Left lung (tissue), 10 donors: ENCODE data around the gene DGKI. TPM values are rescaled to one million over a fixed set of nuclear protein-coding genes. Genes with fewer than 3 reads are reported as not detected.

Experiments
- ATAC-seq: fragments of 200-7000 bp; cut with Tn5 transposase; one replicate; pipeline ENCODE4 v1.9.1; 2020; ENCODE audit warnings: moderate library complexity
- DNase-seq, 4 donors: peaks; one replicate each; pipeline ENCODE4 v3.0.0-alpha.2; 2013 to 2020
- H3K27ac ChIP-seq, 2 donors: fragments of 200-600 bp; sonication (generic) in 1 of 2; one replicate each; pipeline versions ENCODE4 v1.5.0 to v1.8.0; 2020 to 2021
- H3K27me3 ChIP-seq, 2 donors: fragments of 200-600 bp; sonication (generic) in 1 of 2; one replicate each; pipeline versions ENCODE4 v1.5.0 to v1.8.0; 2020 to 2021
- H3K36me3 ChIP-seq, 2 donors: fragments of 200-600 bp; sonication (generic) in 1 of 2; one replicate each; pipeline versions ENCODE4 v1.5.0 to v1.8.0; 2020 to 2021
- H3K4me1 ChIP-seq, 2 donors: fragments of 200-600 bp; one replicate each; pipeline ENCODE4 v1.8.0; 2021
- H3K4me3 ChIP-seq, 2 donors: fragments of 200-600 bp; sonication (generic) in 1 of 2; one replicate each; pipeline versions ENCODE4 v1.5.0 to v1.8.0; 2020 to 2021; ENCODE audit warnings: mild to moderate bottlenecking in 1 of 2
- H3K9me3 ChIP-seq, 2 donors: fragments of 200-600 bp; sonication (generic) in 1 of 2; one replicate each; pipeline versions ENCODE4 v1.5.0 to v1.8.0; 2020 to 2021
- CTCF ChIP-seq, 2 donors: fragments of 200-600 bp; sonication (generic) in 1 of 2; IDR thresholded peaks; one replicate each; pipeline versions ENCODE4 v1.5.0 to v1.8.0; 2021; ENCODE audit warnings: antibody characterized with exemption in 2 of 2
- intact Hi-C, 2 donors: fragments of 100-400 bp; cut with DNase I; formaldehyde crosslinking; loops; one replicate each; pipeline versions ENCODE4 v1.11.2 to v1.14.2; 2022
- polyA plus RNA-seq, 6 donors: library from polyadenylated mRNA; unstranded; fragments of 120-200 nt; gene quantifications; one replicate each; pipeline ENCODE4 v1.2.1, GENCODE V29; 2013; ENCODE audit not compliant: insufficient read length in 6 of 6
- total RNA-seq, 2 donors: library from RNA; stranded (reverse); fragmentation: NEBNext Ultra II Directional; extraction: Animal tissue kit (Norgen Biotek cat#: 25700); gene quantifications; one replicate each; pipeline ENCODE4 v1.2.1, GENCODE V29; 2021
- donor health status: DM: no; HTN: yes; CAD: no.
- donor health status: DM: no; HTN: no; CAD: no.

Gene DGKI
- total and polyA plus RNA-seq, 8 donors: 0.34 to 1.4 (median 0.50) TPM

DNA sequence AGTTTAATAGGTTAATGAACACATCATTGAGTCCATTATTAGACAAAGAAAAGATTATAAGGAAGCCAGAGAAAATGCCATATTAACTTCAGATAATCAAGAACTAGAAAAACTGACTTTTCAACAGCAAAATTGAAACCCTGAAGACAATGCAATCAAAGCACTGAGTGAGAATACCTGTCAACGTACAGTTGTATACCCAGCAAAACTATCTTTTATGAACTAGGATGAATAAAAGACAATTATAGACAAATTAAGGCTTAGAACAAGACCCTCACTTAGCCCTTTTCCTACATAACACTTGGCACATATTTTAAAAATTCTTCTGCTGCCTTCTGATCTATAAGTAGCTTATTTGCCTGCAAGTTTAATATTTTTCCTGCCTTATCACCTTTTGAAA, 19.0 kb upstream of the DGKI start:
- intact Hi-C loops: no loop called here
- Histone ChIP-seq H3K4me1 (no peaks in the 10 kb centered on the region), H3K27ac (no peak overlapping the region), H3K27me3 (no peaks in the 10 kb centered on the region), H3K9me3 (no peaks in the 10 kb centered on the region), H3K4me3 (no peak overlapping the region), H3K36me3 (peaks cover 0 to 43% of the 10 kb centered on the region in 2 donors)
- DNase-seq (no peak), ATAC-seq (no peak)
- no peak for TF ChIP-seq CTCF (IDR thresholded peaks at IDR 0.05)

GRCh38 chr7:137862964-137863363, 16.2 kb upstream of the DGKI start:
- Histone ChIP-seq H3K9me3 (no peaks in the 10 kb centered on the region), H3K27me3 (no peaks in the 10 kb centered on the region), H3K27ac (no peak overlapping the region), H3K36me3 (peaks cover 0 to 44% of the 10 kb centered on the region in 2 donors), H3K4me3 (no peak overlapping the region), H3K4me1 (no peaks in the 10 kb centered on the region)
- no peak for DNase-seq
- no peak for TF ChIP-seq CTCF (IDR thresholded peaks at IDR 0.05)
- ATAC-seq: no peak
- intact Hi-C loops: no loop called here

DNA sequence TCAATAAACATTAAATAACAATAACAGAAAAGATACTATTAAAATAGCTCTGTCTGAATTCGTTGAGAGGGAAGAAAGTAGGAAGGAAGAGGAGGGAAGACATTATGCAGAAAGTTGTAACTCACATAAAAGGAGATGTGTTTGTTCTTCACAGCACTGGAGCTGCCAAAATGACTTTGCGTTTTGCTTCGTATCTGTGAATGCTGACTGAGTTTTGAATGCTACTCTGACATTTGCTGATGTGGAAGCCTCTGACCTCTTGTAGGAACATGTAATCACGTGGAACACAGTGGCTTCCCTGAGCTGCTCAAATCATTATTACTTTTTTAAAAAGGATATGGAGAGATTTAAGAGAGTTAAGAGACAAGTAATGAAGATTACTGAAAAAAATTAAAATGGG, 15.6 kb upstream of the DGKI start:
- no peak for TF ChIP-seq CTCF (IDR thresholded peaks at IDR 0.05)
- H3K36me3 ChIP-seq: peaks cover 0 to 38% of the 10 kb centered on the region in 2 donors
- intact Hi-C loops: no loop called here
- no peaks in the 10 kb centered on the region for H3K4me1 ChIP-seq
- no peaks in the 10 kb centered on the region for H3K27me3 ChIP-seq
- H3K9me3 ChIP-seq: no peaks in the 10 kb centered on the region
- no peak overlapping the region for H3K27ac ChIP-seq
- H3K4me3 ChIP-seq: no peak overlapping the region
- no peak for ATAC-seq
- no peak for DNase-seq

- H3K4me3 ChIP-seq: no peak overlapping the region
- no peak for ATAC-seq
- no peak overlapping the region for H3K27ac ChIP-seq
- H3K27me3 ChIP-seq: no peaks in the 10 kb centered on the region
- intact Hi-C loops: no loop called here
- DNase-seq: no peak
- no peak for TF ChIP-seq CTCF (IDR thresholded peaks at IDR 0.05)
- peaks cover 0 to 32% of the 10 kb centered on the region in 2 donors for H3K36me3 ChIP-seq
- H3K4me1 ChIP-seq: no peaks in the 10 kb centered on the region
- H3K9me3 ChIP-seq: no peaks in the 10 kb centered on the region
Measured at GRCh38 chr7:137860542-137860941, 13.8 kb upstream of the DGKI start.

GRCh38 chr7:137853053-137853452, 6.3 kb upstream of the DGKI start:
- no peaks in the 10 kb centered on the region for H3K4me1 ChIP-seq
- DNase-seq (no peak), ATAC-seq (no peak)
- TF ChIP-seq CTCF (IDR thresholded peaks at IDR 0.05): no peak
- H3K27me3 ChIP-seq: peaks cover 0 to 10% of the 10 kb centered on the region in 2 donors
- intact Hi-C loops: no loop called here
- no peak overlapping the region for H3K27ac ChIP-seq
- no peaks in the 10 kb centered on the region for H3K36me3 ChIP-seq
- H3K4me3 ChIP-seq: no peak overlapping the region
- H3K9me3 ChIP-seq: no peaks in the 10 kb centered on the region
